DND-41 (cell line): ENCODE results near the gene PDE3B.

Experiments
- EZH2 ChIP-seq: IDR thresholded peaks from 3 replicates; pipeline ENCODE4 v1.6.1; 2012; ENCODE audit warnings: borderline replicate concordance, low read depth, mild to moderate bottlenecking, moderate library complexity, low read length, inconsistent platforms; ENCODE audit not compliant: severe bottlenecking
- TF ChIP-seq, protein P1 (sequence below): IDR thresholded peaks from 2 replicates; pipeline ENCODE4 v1.5.1; 2012; ENCODE audit warnings: borderline replicate concordance, low read length, moderate library complexity, mild to moderate bottlenecking; ENCODE audit not compliant: poor library complexity, severe bottlenecking; ENCODE audit errors: extremely low read depth

- TF ChIP-seq, protein P1, sequence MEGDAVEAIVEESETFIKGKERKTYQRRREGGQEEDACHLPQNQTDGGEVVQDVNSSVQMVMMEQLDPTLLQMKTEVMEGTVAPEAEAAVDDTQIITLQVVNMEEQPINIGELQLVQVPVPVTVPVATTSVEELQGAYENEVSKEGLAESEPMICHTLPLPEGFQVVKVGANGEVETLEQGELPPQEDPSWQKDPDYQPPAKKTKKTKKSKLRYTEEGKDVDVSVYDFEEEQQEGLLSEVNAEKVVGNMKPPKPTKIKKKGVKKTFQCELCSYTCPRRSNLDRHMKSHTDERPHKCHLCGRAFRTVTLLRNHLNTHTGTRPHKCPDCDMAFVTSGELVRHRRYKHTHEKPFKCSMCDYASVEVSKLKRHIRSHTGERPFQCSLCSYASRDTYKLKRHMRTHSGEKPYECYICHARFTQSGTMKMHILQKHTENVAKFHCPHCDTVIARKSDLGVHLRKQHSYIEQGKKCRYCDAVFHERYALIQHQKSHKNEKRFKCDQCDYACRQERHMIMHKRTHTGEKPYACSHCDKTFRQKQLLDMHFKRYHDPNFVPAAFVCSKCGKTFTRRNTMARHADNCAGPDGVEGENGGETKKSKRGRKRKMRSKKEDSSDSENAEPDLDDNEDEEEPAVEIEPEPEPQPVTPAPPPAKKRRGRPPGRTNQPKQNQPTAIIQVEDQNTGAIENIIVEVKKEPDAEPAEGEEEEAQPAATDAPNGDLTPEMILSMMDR: no peak
- TF ChIP-seq EZH2: no peak
Observed at GRCh38 chr11:14809466-14809865, 165.9 kb downstream of the PDE3B start.
